GM21528 (cell line): ENCODE measurements around the gene RBM15.
A peak's percentile ranks its signal among the peaks of the same experiment; 100 is the strongest.

Source experiments
- ATAC-seq: cut with Tn5 transposase; IDR thresholded peaks from one replicate; pipeline ENCODE4 v1.9.1; 2021; ENCODE audit warnings: mild to moderate bottlenecking, moderate library complexity; ENCODE audit not compliant: unreplicated experiment, low FRiP score

RBM15 gene

GRCh38 chr1:110347182-110347893 is 8.2 kb downstream of the RBM15 start:
- no peak for ATAC-seq

GRCh38 chr1:110348050-110348449 is 8.9 kb downstream of the RBM15 start:
- no peak for ATAC-seq

- ATAC-seq = no peak
Measured at GRCh38 chr1:110348771-110349170, 9.6 kb downstream of the RBM15 start.

- ATAC-seq = no peak
Measured at GRCh38 chr1:110350360-110350759, 11.2 kb downstream of the RBM15 start.

- no peak for ATAC-seq
Measured at GRCh38 chr1:110355321-110355720, 16.1 kb downstream of the RBM15 start.

- no peak for ATAC-seq
Measured at GRCh38 chr1:110356379-110356778, 17.2 kb downstream of the RBM15 start.

- no peak for ATAC-seq
Measured at GRCh38 chr1:110360431-110360830, 21.3 kb downstream of the RBM15 start.

- ATAC-seq = no peak
Measured at GRCh38 chr1:110361856-110362255, 22.7 kb downstream of the RBM15 start.

GRCh38 chr1:110364221-110364620 is 25.0 kb downstream of the RBM15 start:
- ATAC-seq = no peak

- no peak for ATAC-seq
Measured at GRCh38 chr1:110370827-110371226, 31.6 kb downstream of the RBM15 start.

- no peak for ATAC-seq
Measured at GRCh38 chr1:110375490-110375889, 36.3 kb downstream of the RBM15 start.

- no peak for ATAC-seq
Measured at GRCh38 chr1:110380672-110381283, 41.6 kb downstream of the RBM15 start.

- ATAC-seq = no peak
Measured at GRCh38 chr1:110383251-110383990, 44.2 kb downstream of the RBM15 start.

GRCh38 chr1:110384581-110385321 is 45.6 kb downstream of the RBM15 start:
- ATAC-seq = peak; percentile 68

- no peak for ATAC-seq
Measured at GRCh38 chr1:110385369-110385768, 46.2 kb downstream of the RBM15 start.

GRCh38 chr1:110387048-110387754 is 48.0 kb downstream of the RBM15 start:
- ATAC-seq = no peak

- ATAC-seq = no peak
Measured at GRCh38 chr1:110390096-110390495, 50.9 kb downstream of the RBM15 start.

GRCh38 chr1:110390692-110391245 is 51.6 kb downstream of the RBM15 start, which contains the start of gene SLC16A4:
SLC16A4 (minus strand) TSS chr1:110391026; CDS start chr1:110389323, 1,703 bp downstream.
- no peak for ATAC-seq

GRCh38 chr1:110393286-110393685 is 54.1 kb downstream of the RBM15 start:
- ATAC-seq = no peak
